Neural cell (in vitro differentiated cells): ENCODE measurements around the gene ZC3H12D. TPM values are rescaled to one million over a fixed set of nuclear protein-coding genes. Genes with fewer than 3 reads are reported as not detected.

Experiments
- H2AFZ ChIP-seq: fragments of 200-600, 300-800 bp; sonication (generic), shearing (Covaris generic); 2 replicates; pipeline ENCODE4 v1.6.0; 2014; ENCODE audit warnings: low read depth, mild to moderate bottlenecking, antibody characterized with exemption, low read length, moderate library complexity
- H3F3A ChIP-seq: fragments of 200-600 bp; shearing (Covaris generic); 2 replicates; pipeline ENCODE4 v1.6.1; 2016; ENCODE audit warnings: mild to moderate bottlenecking, moderate library complexity, mixed read lengths, antibody characterized with exemption, low read length; ENCODE audit not compliant: insufficient read depth, poor library complexity, severe bottlenecking
- H3K27ac ChIP-seq: fragments of 200-600, 300-800 bp; sonication (generic), shearing (Covaris generic); 2 replicates; pipeline ENCODE4 v1.5.1; 2014; ENCODE audit warnings: mild to moderate bottlenecking, low read length, moderate library complexity
- H3K27me3 ChIP-seq: fragments of 300-800, 200-600 bp; sonication (generic), shearing (Covaris generic); 2 replicates; pipeline ENCODE4 v1.6.0; 2014; ENCODE audit warnings: mild to moderate bottlenecking, low read depth, low read length, moderate library complexity; ENCODE audit not compliant: insufficient read depth
- H3K36me3 ChIP-seq: fragments of 300-800, 200-600 bp; sonication (generic), shearing (Covaris generic); 2 replicates; pipeline ENCODE4 v1.5.1; 2014; ENCODE audit warnings: mild to moderate bottlenecking, antibody characterized with exemption, low read length, moderate library complexity; ENCODE audit not compliant: insufficient read depth
- H3K4me2 ChIP-seq: fragments of 300-800, 200-600 bp; sonication (generic), shearing (Covaris generic); 2 replicates; pipeline ENCODE4 v1.6.0; 2014; ENCODE audit warnings: mild to moderate bottlenecking, low read length
- H3K4me3 ChIP-seq: fragments of 300-800, 200-600 bp; sonication (generic), shearing (Covaris generic); 2 replicates; pipeline ENCODE4 v1.5.1; 2014; ENCODE audit warnings: mild to moderate bottlenecking, low read length, moderate library complexity
- H3K79me2 ChIP-seq: fragments of 200-600 bp; shearing (Covaris generic); replicated peaks from 2 replicates; pipeline ENCODE4 v1.6.0; 2014; ENCODE audit warnings: mild to moderate bottlenecking, low read length, moderate library complexity; ENCODE audit not compliant: insufficient read depth
- H3K9ac ChIP-seq: fragments of 300-800, 200-600 bp; sonication (generic), shearing (Covaris generic); 2 replicates; pipeline ENCODE4 v1.6.1; 2016; ENCODE audit warnings: mild to moderate bottlenecking, low read length, mixed read lengths
- H3K9me2 ChIP-seq: fragments of 200-600 bp; shearing (Covaris generic); 2 replicates; pipeline ENCODE4 v1.6.1; 2016; ENCODE audit warnings: mild to moderate bottlenecking, low read length, mixed read lengths; ENCODE audit not compliant: insufficient read depth
- H3K9me3 ChIP-seq: fragments of 200-600, 300-800 bp; sonication (generic), shearing (Covaris generic); 2 replicates; pipeline ENCODE4 v1.6.1; 2016; ENCODE audit warnings: mild to moderate bottlenecking, mixed run types, low read length, moderate library complexity, mixed read lengths
- H4K20me1 ChIP-seq: fragments of 200-600 bp; shearing (Covaris generic); 2 replicates; pipeline ENCODE4 v1.6.1; 2016; ENCODE audit warnings: mild to moderate bottlenecking, mixed run types; ENCODE audit not compliant: insufficient read depth
- EP300 ChIP-seq: fragments of 450-650 bp; conservative IDR thresholded peaks from 2 replicates; pipeline ENCODE4 v1.6.1; 2014; ENCODE audit warnings: antibody characterized with exemption, mild to moderate bottlenecking, moderate library complexity; ENCODE audit not compliant: poor library complexity, severe bottlenecking
- EZH2 ChIP-seq: fragments of 200-600, 300-800 bp; shearing (Covaris generic), sonication (generic); IDR thresholded peaks from 2 replicates; pipeline ENCODE4 v1.6.1; 2014; ENCODE audit warnings: antibody characterized with exemption, low read length, borderline replicate concordance, mild to moderate bottlenecking; ENCODE audit not compliant: insufficient read depth, poor library complexity, severe bottlenecking
- MXI1 ChIP-seq: fragments of 450-650 bp; conservative IDR thresholded peaks from 2 replicates; pipeline ENCODE4 v1.6.1; 2014; ENCODE audit warnings: antibody characterized with exemption, mild to moderate bottlenecking; ENCODE audit not compliant: poor library complexity, severe bottlenecking
- POLR2AphosphoS5 ChIP-seq: IDR thresholded peaks from 2 replicates; pipeline ENCODE4 v1.6.1; 2012
- RAD21 ChIP-seq: fragments of 450-650 bp; conservative IDR thresholded peaks from 2 replicates; pipeline ENCODE4 v1.6.1; 2014; ENCODE audit warnings: antibody characterized with exemption, mild to moderate bottlenecking, moderate library complexity
- SMC3 ChIP-seq: fragments of 450-650 bp; conservative IDR thresholded peaks from 2 replicates; pipeline ENCODE4 v1.6.1; 2014; ENCODE audit warnings: antibody characterized with exemption, mild to moderate bottlenecking, moderate library complexity; ENCODE audit not compliant: poor library complexity
- TAF1 ChIP-seq: IDR thresholded peaks from 2 replicates; pipeline ENCODE4 v1.6.1; 2012; ENCODE audit warnings: low read depth
- polyA plus RNA-seq: library from polyadenylated mRNA; depleted of rRNA; stranded (reverse); fragments of >200 nt; gene quantifications from 2 replicates; pipeline ENCODE4 v1.2.3, GENCODE V29; 2014
- TF ChIP-seq, protein P1 (sequence below): fragments of 450-650 bp; IDR thresholded peaks from 2 replicates; pipeline ENCODE4 v1.5.1; 2014; ENCODE audit warnings: antibody characterized with exemption, mild to moderate bottlenecking, moderate library complexity; ENCODE audit not compliant: poor library complexity, severe bottlenecking
- TF ChIP-seq, protein P2 (sequence below): IDR thresholded peaks from 2 replicates; pipeline ENCODE4 v1.6.1; 2012; ENCODE audit warnings: borderline replicate concordance

ZC3H12D gene
- polyA plus RNA-seq, 1 donor from 2014 or later, result 1.0 TPM

- Histone ChIP-seq H3K9me2 (no peaks in the 10 kb centered on the region), H3K27ac (no peak overlapping the region), H3K79me2 (no peaks in the 10 kb centered on the region), H3K4me3 (no peak overlapping the region), H3K9ac (no peak overlapping the region), H3F3A (no peaks in the 10 kb centered on the region), H3K4me2 (no peak overlapping the region), H3K27me3 (no peaks in the 10 kb centered on the region), H4K20me1 (no peaks in the 10 kb centered on the region), H3K9me3 (no peaks in the 10 kb centered on the region), H3K36me3 (peaks cover 11% of the 10 kb centered on the region), H2AFZ (no peak overlapping the region)
- TF ChIP-seq SMC3, result no peak
- no peak for TF ChIP-seq EP300
- TF ChIP-seq MXI1, result no peak
- TF ChIP-seq, protein P1, sequence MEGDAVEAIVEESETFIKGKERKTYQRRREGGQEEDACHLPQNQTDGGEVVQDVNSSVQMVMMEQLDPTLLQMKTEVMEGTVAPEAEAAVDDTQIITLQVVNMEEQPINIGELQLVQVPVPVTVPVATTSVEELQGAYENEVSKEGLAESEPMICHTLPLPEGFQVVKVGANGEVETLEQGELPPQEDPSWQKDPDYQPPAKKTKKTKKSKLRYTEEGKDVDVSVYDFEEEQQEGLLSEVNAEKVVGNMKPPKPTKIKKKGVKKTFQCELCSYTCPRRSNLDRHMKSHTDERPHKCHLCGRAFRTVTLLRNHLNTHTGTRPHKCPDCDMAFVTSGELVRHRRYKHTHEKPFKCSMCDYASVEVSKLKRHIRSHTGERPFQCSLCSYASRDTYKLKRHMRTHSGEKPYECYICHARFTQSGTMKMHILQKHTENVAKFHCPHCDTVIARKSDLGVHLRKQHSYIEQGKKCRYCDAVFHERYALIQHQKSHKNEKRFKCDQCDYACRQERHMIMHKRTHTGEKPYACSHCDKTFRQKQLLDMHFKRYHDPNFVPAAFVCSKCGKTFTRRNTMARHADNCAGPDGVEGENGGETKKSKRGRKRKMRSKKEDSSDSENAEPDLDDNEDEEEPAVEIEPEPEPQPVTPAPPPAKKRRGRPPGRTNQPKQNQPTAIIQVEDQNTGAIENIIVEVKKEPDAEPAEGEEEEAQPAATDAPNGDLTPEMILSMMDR, result no peak
- TF ChIP-seq, protein P2, sequence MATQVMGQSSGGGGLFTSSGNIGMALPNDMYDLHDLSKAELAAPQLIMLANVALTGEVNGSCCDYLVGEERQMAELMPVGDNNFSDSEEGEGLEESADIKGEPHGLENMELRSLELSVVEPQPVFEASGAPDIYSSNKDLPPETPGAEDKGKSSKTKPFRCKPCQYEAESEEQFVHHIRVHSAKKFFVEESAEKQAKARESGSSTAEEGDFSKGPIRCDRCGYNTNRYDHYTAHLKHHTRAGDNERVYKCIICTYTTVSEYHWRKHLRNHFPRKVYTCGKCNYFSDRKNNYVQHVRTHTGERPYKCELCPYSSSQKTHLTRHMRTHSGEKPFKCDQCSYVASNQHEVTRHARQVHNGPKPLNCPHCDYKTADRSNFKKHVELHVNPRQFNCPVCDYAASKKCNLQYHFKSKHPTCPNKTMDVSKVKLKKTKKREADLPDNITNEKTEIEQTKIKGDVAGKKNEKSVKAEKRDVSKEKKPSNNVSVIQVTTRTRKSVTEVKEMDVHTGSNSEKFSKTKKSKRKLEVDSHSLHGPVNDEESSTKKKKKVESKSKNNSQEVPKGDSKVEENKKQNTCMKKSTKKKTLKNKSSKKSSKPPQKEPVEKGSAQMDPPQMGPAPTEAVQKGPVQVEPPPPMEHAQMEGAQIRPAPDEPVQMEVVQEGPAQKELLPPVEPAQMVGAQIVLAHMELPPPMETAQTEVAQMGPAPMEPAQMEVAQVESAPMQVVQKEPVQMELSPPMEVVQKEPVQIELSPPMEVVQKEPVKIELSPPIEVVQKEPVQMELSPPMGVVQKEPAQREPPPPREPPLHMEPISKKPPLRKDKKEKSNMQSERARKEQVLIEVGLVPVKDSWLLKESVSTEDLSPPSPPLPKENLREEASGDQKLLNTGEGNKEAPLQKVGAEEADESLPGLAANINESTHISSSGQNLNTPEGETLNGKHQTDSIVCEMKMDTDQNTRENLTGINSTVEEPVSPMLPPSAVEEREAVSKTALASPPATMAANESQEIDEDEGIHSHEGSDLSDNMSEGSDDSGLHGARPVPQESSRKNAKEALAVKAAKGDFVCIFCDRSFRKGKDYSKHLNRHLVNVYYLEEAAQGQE, result no peak
- no peak for TF ChIP-seq POLR2AphosphoS5
- no peak for TF ChIP-seq TAF1
- no peak for TF ChIP-seq RAD21
- no peak for TF ChIP-seq EZH2
Measured at GRCh38 chr6:149515494-149515893, 30.7 kb upstream of the ZC3H12D start.

DNA sequence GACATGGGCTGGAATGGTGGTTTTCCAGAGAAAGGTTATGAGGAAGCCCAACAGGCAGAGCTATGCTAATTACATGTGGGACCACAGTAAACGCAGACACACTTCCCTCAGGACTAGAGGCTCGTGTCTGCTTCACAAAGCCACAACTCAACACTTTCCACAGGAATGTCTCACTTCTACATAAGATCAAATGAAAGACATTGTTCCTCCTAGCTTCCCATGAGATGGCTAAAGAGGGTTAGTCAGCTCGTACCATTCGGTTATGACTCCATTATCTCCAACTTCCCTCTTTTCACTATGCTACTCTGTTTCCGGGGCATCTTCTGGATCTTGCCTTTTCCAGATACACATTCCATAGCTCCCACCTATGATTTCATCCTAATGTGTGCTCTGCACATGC lies 29.1 kb upstream of the ZC3H12D start:
- Histone ChIP-seq H3K36me3 (peaks cover 11% of the 10 kb centered on the region), H3K4me3 (no peak overlapping the region), H3K27ac (no peak overlapping the region), H2AFZ (no peak overlapping the region), H3K9ac (no peak overlapping the region), H3K9me3 (no peaks in the 10 kb centered on the region), H4K20me1 (no peaks in the 10 kb centered on the region), H3F3A (no peaks in the 10 kb centered on the region), H3K9me2 (no peaks in the 10 kb centered on the region), H3K27me3 (no peaks in the 10 kb centered on the region), H3K4me2 (no peak overlapping the region), H3K79me2 (no peaks in the 10 kb centered on the region)
- TF ChIP-seq EP300, result no peak
- TF ChIP-seq, protein P1, result no peak
